GM12891 (cell line): Measurements from ENCODE around the gene MKNK2.

Experiments used
- PAX5 ChIP-seq: IDR thresholded peaks from 2 replicates; pipeline ENCODE4 v1.6.1; 2011; ENCODE audit warnings: low read length, moderate library complexity, mild to moderate bottlenecking; ENCODE audit not compliant: insufficient read depth, severe bottlenecking
- POLR2A ChIP-seq: IDR thresholded peaks from 2 replicates; pipeline ENCODE4 v1.6.1; 2011; ENCODE audit warnings: low read depth, low read length, control low read depth

- no peak for TF ChIP-seq POLR2A
- no peak for TF ChIP-seq PAX5
Observed at GRCh38 chr19:2064395-2064787, 13.3 kb upstream of the MKNK2 start.
